ENCODE data around the gene UMODL1. TPM values are rescaled to one million over a fixed set of nuclear protein-coding genes. Genes with fewer than 3 reads are reported as not detected.

UMODL1 gene
- total and polyA plus RNA-seq, 2 donors from 2014 or later: 0.39 TPM; not detected in 1

DNA sequence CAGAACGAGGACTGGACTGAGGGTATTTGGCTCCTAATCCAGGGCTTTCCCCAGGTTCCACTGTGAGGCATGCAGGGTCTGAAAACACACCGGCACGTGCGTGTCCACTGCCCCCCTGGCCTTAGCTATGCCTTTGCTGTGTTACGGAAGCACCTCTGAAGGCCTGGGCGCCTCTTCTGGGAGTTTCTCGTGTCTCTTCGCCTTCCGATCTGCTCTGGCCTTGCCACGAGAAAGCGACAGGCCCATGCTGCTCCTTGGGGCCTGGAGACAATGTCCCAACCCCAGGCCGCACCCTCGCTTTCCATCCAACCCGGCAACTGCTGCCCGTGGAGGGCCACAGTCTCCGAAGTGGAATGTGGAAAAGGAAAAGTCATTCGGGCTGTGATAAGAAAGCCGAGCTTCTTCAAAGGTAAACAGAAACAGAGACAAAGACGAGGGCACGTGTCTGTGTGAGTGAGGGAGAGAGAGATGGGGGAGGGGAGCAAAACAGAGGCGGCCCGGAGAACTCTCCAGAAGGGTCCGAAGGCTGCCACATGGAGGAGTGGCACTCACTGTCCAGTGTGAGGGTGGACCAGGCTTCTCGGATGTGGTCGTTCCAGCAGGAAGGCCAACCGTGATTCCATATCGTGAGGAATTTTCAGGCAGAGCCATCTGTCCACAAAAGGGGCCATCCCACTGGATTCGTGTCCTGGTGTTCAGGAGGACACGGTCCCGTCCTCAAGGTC lies 3.4 kb upstream of the UMODL1 start:
- Histone ChIP-seq H3K27ac (ENCODE audit: low read depth in 2 of 2, low read length in 2 of 2) (no peak overlapping the region), H3K9ac (ENCODE audit: low read length in 3 of 3) (no peak overlapping the region), H3K9me3 (ENCODE audit: control insufficient read depth in 2 of 3, insufficient read depth in 1 of 3, low read length in 3 of 3) (no peaks in the 10 kb centered on the region), H3K36me3 (ENCODE audit: control insufficient read depth in 2 of 3, insufficient read depth in 3 of 3, low read length in 3 of 3) (no peaks in the 10 kb centered on the region), H3K4me3 (ENCODE audit: low read length in 3 of 3) (no peak overlapping the region), H3K27me3 (ENCODE audit: control insufficient read depth, insufficient read depth, low read length) (no peaks in the 10 kb centered on the region), H3K4me1 (ENCODE audit: control insufficient read depth in 2 of 3, insufficient read depth in 2 of 3, low read depth in 1 of 3, low read length in 3 of 3) (no peaks in the 10 kb centered on the region)
- FAIRE-seq (no peak), DNase-seq (peak in 1 of 5 donors; percentile 32)
- TF ChIP-seq, protein P1, sequence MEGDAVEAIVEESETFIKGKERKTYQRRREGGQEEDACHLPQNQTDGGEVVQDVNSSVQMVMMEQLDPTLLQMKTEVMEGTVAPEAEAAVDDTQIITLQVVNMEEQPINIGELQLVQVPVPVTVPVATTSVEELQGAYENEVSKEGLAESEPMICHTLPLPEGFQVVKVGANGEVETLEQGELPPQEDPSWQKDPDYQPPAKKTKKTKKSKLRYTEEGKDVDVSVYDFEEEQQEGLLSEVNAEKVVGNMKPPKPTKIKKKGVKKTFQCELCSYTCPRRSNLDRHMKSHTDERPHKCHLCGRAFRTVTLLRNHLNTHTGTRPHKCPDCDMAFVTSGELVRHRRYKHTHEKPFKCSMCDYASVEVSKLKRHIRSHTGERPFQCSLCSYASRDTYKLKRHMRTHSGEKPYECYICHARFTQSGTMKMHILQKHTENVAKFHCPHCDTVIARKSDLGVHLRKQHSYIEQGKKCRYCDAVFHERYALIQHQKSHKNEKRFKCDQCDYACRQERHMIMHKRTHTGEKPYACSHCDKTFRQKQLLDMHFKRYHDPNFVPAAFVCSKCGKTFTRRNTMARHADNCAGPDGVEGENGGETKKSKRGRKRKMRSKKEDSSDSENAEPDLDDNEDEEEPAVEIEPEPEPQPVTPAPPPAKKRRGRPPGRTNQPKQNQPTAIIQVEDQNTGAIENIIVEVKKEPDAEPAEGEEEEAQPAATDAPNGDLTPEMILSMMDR (IDR thresholded peaks at IDR 0.05; ENCODE audit: borderline replicate concordance, extremely low read depth, insufficient read depth): no peak
- intact Hi-C loops (cut with DNase I): no loop called here

DNA sequence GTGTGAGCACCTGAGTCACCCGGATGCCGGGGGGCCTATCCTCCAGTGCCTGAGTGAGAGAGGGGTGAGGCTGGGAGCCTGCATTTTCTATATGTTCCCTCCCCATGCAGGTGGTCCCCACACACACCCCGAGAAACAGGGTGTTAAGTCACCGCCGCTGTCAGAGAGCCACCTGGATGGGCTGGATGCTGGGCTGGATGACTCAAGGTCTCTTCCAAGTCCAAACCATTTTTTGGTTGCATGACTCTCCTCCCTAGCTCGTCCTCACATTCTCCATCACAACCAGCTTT lies 2.9 kb upstream of the UMODL1 start:
- Histone ChIP-seq H3K27ac (ENCODE audit: low read depth in 2 of 2, low read length in 2 of 2) (no peak overlapping the region), H3K4me3 (ENCODE audit: low read length in 3 of 3) (no peak overlapping the region), H3K9ac (ENCODE audit: low read length in 3 of 3) (no peak overlapping the region), H3K36me3 (ENCODE audit: control insufficient read depth in 2 of 3, insufficient read depth in 3 of 3, low read length in 3 of 3) (no peaks in the 10 kb centered on the region), H3K4me1 (ENCODE audit: control insufficient read depth in 2 of 3, insufficient read depth in 2 of 3, low read depth in 1 of 3, low read length in 3 of 3) (no peaks in the 10 kb centered on the region), H3K27me3 (ENCODE audit: control insufficient read depth, insufficient read depth, low read length) (no peaks in the 10 kb centered on the region), H3K9me3 (ENCODE audit: control insufficient read depth in 2 of 3, insufficient read depth in 1 of 3, low read length in 3 of 3) (no peaks in the 10 kb centered on the region)
- intact Hi-C loops (cut with DNase I): no loop called here
- DNase-seq (peak in 1 of 5 donors; percentile 49), FAIRE-seq (no peak)
- TF ChIP-seq, protein P1 (IDR thresholded peaks at IDR 0.05; ENCODE audit: borderline replicate concordance, extremely low read depth, insufficient read depth): no peak

DNA sequence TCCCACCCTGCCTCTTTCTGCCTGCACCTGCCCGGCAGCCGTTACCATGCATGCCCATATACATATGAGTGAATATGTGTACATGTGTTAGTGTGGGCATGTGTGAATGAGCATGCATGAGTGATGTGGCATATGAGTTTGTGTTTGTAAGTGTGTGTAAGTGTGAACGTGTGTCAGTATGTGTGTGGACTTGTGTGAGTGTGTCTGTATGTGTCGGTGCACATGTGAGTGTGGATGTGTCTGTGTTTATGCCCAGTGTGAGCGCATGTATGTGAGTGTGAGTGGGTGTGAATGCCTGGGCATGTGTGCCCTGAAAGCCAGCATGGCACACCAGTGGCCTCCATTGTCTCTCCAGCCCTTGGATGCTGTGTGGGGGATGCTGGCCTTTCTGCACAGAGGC lies 2.5 kb upstream of the UMODL1 start:
- Histone ChIP-seq H3K36me3 (ENCODE audit: control insufficient read depth in 2 of 3, insufficient read depth in 3 of 3, low read length in 3 of 3) (no peaks in the 10 kb centered on the region), H3K27ac (ENCODE audit: low read depth in 2 of 2, low read length in 2 of 2) (no peak overlapping the region), H3K4me1 (ENCODE audit: control insufficient read depth in 2 of 3, insufficient read depth in 2 of 3, low read depth in 1 of 3, low read length in 3 of 3) (no peaks in the 10 kb centered on the region), H3K9me3 (ENCODE audit: control insufficient read depth in 2 of 3, insufficient read depth in 1 of 3, low read length in 3 of 3) (no peaks in the 10 kb centered on the region), H3K9ac (ENCODE audit: low read length in 3 of 3) (no peak overlapping the region), H3K4me3 (ENCODE audit: low read length in 3 of 3) (no peak overlapping the region), H3K27me3 (ENCODE audit: control insufficient read depth, insufficient read depth, low read length) (no peaks in the 10 kb centered on the region)
- TF ChIP-seq, protein P1 (IDR thresholded peaks at IDR 0.05; ENCODE audit: borderline replicate concordance, extremely low read depth, insufficient read depth): no peak
- intact Hi-C loops (cut with DNase I): no loop called here
- DNase-seq (peak in 1 of 5 donors; percentile 13), FAIRE-seq (no peak)

DNA sequence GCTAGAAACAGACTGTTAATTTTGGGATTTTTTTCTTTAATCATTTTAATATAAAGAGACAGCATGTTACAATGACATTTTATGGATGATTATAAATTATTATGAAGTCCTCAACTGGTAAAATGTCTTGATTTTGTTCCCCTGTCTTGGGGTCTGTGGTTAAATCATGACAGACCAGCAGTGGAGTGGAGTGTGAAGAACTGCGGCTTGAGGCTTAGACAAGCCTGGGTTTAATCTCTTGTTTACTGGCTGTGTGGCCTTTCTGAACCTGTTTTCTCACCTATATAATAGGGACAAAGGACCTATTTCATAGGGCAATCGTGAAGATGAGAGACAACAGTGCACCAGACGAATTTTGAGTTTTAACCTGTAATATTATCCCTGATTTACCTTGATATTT lies 1.8 kb upstream of the UMODL1 start:
- Histone ChIP-seq H3K9me3 (ENCODE audit: control insufficient read depth in 2 of 3, insufficient read depth in 1 of 3, low read length in 3 of 3) (no peaks in the 10 kb centered on the region), H3K4me3 (ENCODE audit: low read length in 3 of 3) (no peak overlapping the region), H3K4me1 (ENCODE audit: control insufficient read depth in 2 of 3, insufficient read depth in 2 of 3, low read depth in 1 of 3, low read length in 3 of 3) (no peaks in the 10 kb centered on the region), H3K36me3 (ENCODE audit: control insufficient read depth in 2 of 3, insufficient read depth in 3 of 3, low read length in 3 of 3) (no peaks in the 10 kb centered on the region), H3K27ac (ENCODE audit: low read depth in 2 of 2, low read length in 2 of 2) (no peak overlapping the region), H3K9ac (ENCODE audit: low read length in 3 of 3) (no peak overlapping the region), H3K27me3 (ENCODE audit: control insufficient read depth, insufficient read depth, low read length) (no peaks in the 10 kb centered on the region)
- TF ChIP-seq, protein P1 (IDR thresholded peaks at IDR 0.05; ENCODE audit: borderline replicate concordance, extremely low read depth, insufficient read depth): no peak
- intact Hi-C loops (cut with DNase I): no loop called here
- DNase-seq: no peak
- no peak for FAIRE-seq

Measured in kidney (tissue), 14 donors.